ENCODE results near the gene FAM124A.

- TF ChIP-seq POLR2A (IDR thresholded peaks at IDR 0.05): no peak
- TF ChIP-seq, protein P1, sequence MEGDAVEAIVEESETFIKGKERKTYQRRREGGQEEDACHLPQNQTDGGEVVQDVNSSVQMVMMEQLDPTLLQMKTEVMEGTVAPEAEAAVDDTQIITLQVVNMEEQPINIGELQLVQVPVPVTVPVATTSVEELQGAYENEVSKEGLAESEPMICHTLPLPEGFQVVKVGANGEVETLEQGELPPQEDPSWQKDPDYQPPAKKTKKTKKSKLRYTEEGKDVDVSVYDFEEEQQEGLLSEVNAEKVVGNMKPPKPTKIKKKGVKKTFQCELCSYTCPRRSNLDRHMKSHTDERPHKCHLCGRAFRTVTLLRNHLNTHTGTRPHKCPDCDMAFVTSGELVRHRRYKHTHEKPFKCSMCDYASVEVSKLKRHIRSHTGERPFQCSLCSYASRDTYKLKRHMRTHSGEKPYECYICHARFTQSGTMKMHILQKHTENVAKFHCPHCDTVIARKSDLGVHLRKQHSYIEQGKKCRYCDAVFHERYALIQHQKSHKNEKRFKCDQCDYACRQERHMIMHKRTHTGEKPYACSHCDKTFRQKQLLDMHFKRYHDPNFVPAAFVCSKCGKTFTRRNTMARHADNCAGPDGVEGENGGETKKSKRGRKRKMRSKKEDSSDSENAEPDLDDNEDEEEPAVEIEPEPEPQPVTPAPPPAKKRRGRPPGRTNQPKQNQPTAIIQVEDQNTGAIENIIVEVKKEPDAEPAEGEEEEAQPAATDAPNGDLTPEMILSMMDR (IDR thresholded peaks at IDR 0.05 in 8 of 11, conservative IDR thresholded peaks at IDR 0.05 in 3 of 11): no peak
Measured at GRCh38 chr13:51271528-51272085, 49.4 kb downstream of the FAM124A start.
